Upper lobe of left lung (tissue), 4 donors: ENCODE results near the gene KIF3B.

ENCODE experiments used
- CTCF ChIP-seq, 6 experiments: fragments of 450-650 bp in 4 of 6; fragments of 200-600 bp in 2 of 6; sonication (generic) in 2 of 6; IDR thresholded peaks; one replicate each; pipeline ENCODE4 v1.5.1; 2016 to 2019; ENCODE audit warnings: antibody characterized with exemption in 6 of 6
- POLR2A ChIP-seq, 4 donors: fragments of 450-650 bp; IDR thresholded peaks; one replicate each; pipeline ENCODE4 v1.5.1; 2016 to 2017; ENCODE audit warnings: antibody characterized with exemption in 4 of 4, mild to moderate bottlenecking in 2 of 4

- TF ChIP-seq POLR2A (IDR thresholded peaks at IDR 0.05): no peak
- no peak for TF ChIP-seq CTCF (IDR thresholded peaks at IDR 0.05)
These were observed 25.0 kb downstream of the KIF3B start for GRCh38 chr20:32302507-32302872.
